ENCODE results near the gene CBLN3. TPM values are rescaled to one million over a fixed set of nuclear protein-coding genes. Genes with fewer than 3 reads are reported as not detected.

The CBLN3 gene
- total RNA-seq, 1 experiment from 2014 or later: 1.4 TPM

DNA sequence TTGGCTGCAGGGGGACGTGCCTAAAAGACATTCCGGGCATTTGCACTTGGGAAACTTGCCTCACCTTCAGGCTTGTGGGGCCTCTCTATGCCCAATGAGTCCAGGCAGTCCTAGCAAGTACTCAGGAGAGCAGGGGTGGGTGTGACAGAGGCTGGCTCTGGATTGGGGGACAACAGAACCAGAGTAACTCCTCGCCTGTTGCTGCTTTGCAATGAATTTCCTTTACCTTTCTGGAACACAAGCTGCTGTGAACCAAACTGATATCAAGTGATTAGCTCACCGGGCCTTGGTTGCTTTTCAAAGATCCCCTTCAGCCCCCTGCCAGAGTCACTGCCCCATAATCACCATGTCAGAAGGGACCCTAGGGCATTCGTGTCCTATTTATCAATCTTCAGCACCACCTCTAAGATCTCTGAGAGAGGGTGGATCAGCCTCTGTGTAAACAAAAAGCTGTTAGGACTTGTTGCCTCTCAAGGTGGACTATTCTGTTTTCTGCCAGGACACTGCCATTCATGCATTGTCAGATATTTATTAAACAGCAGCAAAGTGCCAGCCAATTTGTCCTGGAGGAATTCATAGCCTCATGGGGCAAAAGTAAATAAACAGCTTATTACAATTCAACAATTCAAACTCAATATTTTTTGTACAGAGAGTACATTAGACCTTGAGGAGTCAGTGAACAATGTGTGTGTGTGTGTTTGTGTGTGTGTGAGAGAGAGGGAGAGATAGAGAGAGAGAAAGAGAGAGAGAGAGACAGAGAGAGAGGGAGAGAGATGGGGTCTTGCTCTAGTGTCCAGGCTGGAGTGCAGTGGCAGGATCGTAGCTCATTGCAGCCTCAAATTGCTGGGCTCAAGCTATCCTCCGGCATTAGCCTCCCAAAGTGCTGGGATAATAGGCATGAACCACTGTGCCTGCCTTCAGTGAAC is 50.2 kb downstream of the CBLN3 start:
- DNase-seq: no peak
- ChIA-PET POLR2A (no interaction called here), CTCF (interaction anchor here (0.5 to 0.8 kb wide), 2 partner anchors 19 to 53 kb away, joined by 3 to 5 read pairs; partner anchors contain the start of gene NYNRIN)
- Histone ChIP-seq H3K36me3 (ENCODE audit: control insufficient read depth, insufficient read depth, low read length) (no peaks in the 10 kb centered on the region), H3K9me3 (no peaks in the 10 kb centered on the region), H3K4me1 (no peaks in the 10 kb centered on the region), H3K4me3 (ENCODE audit: low read depth, low read length) (no peak overlapping the region), H3K27me3 (replicated peaks; ENCODE audit: control insufficient read depth, insufficient read depth, low read length) (no peaks in the 10 kb centered on the region)
- Mint-ChIP-seq H3K4me1 (ENCODE audit: low read depth, unreplicated experiment) (no peaks in the 10 kb centered on the region), H3K36me3 (ENCODE audit: insufficient read depth, unreplicated experiment) (no peaks in the 10 kb centered on the region), H3K27ac (ENCODE audit: unreplicated experiment) (no peak overlapping the region), H3K27me3 (ENCODE audit: insufficient read depth, unreplicated experiment) (no peaks in the 10 kb centered on the region), H3K9me3 (ENCODE audit: unreplicated experiment) (no peaks in the 10 kb centered on the region), H3K4me3 (ENCODE audit: unreplicated experiment) (no peak overlapping the region)
- intact Hi-C loops (cut with micrococcal nuclease; ENCODE audit: unreplicated experiment): no loop called here
- BruUV-seq (replicated peaks): no TSS peak
- TF ChIP-seq, protein P1, sequence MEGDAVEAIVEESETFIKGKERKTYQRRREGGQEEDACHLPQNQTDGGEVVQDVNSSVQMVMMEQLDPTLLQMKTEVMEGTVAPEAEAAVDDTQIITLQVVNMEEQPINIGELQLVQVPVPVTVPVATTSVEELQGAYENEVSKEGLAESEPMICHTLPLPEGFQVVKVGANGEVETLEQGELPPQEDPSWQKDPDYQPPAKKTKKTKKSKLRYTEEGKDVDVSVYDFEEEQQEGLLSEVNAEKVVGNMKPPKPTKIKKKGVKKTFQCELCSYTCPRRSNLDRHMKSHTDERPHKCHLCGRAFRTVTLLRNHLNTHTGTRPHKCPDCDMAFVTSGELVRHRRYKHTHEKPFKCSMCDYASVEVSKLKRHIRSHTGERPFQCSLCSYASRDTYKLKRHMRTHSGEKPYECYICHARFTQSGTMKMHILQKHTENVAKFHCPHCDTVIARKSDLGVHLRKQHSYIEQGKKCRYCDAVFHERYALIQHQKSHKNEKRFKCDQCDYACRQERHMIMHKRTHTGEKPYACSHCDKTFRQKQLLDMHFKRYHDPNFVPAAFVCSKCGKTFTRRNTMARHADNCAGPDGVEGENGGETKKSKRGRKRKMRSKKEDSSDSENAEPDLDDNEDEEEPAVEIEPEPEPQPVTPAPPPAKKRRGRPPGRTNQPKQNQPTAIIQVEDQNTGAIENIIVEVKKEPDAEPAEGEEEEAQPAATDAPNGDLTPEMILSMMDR (IDR thresholded peaks at IDR 0.05; ENCODE audit: insufficient read depth in 1 of 2, low read depth in 1 of 2, low read length in 1 of 2, severe bottlenecking in 1 of 2, unreplicated experiment in 1 of 2): no peak

DNA sequence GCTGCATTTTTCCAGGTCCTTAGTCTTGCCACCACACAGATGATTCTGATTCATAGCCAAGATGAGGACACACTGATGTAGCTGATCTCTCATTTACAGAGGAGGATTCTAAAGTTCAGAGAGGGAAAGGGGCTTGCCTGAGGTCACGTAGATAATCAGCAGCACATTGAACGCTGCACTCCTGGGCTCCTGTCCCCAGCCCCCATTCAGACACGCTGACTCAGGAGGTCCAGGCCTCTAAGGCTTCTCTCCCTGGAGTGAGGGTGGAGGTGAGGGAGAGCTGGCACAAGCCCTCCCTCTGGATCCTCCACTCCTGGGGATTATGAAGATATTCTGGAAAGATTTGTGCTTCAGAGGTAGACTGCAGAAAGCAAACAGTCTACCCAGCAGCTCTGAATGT is 51.1 kb downstream of the CBLN3 start:
- Mint-ChIP-seq H3K4me3 (ENCODE audit: unreplicated experiment) (no peak overlapping the region), H3K27ac (ENCODE audit: unreplicated experiment) (no peak overlapping the region), H3K4me1 (ENCODE audit: low read depth, unreplicated experiment) (no peaks in the 10 kb centered on the region), H3K27me3 (ENCODE audit: insufficient read depth, unreplicated experiment) (no peaks in the 10 kb centered on the region), H3K36me3 (ENCODE audit: insufficient read depth, unreplicated experiment) (no peaks in the 10 kb centered on the region), H3K9me3 (ENCODE audit: unreplicated experiment) (no peaks in the 10 kb centered on the region)
- no peaks in the 10 kb centered on the region for H3K27me3 ChIP-seq (replicated peaks; ENCODE audit: control insufficient read depth, insufficient read depth, low read length)
- BruUV-seq (replicated peaks): no TSS peak
- no peaks in the 10 kb centered on the region for H3K36me3 ChIP-seq (ENCODE audit: control insufficient read depth, insufficient read depth, low read length)
- no peaks in the 10 kb centered on the region for H3K9me3 ChIP-seq
- POLR2A ChIA-PET: no interaction called here
- intact Hi-C loops (cut with micrococcal nuclease; ENCODE audit: unreplicated experiment): no loop called here
- TF ChIP-seq, protein P1 (IDR thresholded peaks at IDR 0.05; ENCODE audit: insufficient read depth in 1 of 2, low read depth in 1 of 2, low read length in 1 of 2, severe bottlenecking in 1 of 2, unreplicated experiment in 1 of 2): no peak
- CTCF ChIA-PET: interaction anchor here (0.8 kb wide), 1 partner anchor 54 kb away, joined by 3 read pairs; no protein-coding TSS in a partner anchor
- no peaks in the 10 kb centered on the region for H3K4me1 ChIP-seq
- no peak for DNase-seq
- H3K4me3 ChIP-seq (ENCODE audit: low read depth, low read length): no peak overlapping the region

DNA sequence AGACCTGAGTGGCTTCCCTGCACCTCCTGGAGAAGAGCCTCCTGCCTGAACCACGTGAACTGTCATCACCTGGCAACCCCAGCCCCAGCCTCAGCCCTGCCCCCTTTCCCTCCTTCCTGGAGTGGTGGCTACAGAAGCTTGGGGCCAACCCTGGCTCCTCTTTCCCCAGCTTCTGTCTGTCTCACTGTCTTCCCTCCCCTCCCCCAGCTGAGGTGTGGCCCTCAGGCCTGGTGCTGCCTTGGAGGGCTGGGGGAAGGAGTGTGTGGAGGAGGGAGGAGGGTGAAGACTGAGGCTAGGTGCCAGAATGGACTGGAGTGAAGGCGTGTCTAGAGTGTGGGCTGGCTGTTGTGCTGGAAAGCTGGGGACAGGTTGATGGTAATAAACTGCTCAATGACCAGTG is 51.8 kb downstream of the CBLN3 start:
- BruUV-seq (replicated peaks): no TSS peak
- CTCF ChIA-PET: interaction anchor here (0.6 kb wide), 1 partner anchor 71 kb away, joined by 3 read pairs; no protein-coding TSS in a partner anchor

More for the DNA sequence above, 51.8 kb downstream of the CBLN3 start:
- intact Hi-C loops (cut with micrococcal nuclease; ENCODE audit: unreplicated experiment): no loop called here
- Mint-ChIP-seq H3K4me3 (ENCODE audit: unreplicated experiment) (no peak overlapping the region), H3K9me3 (ENCODE audit: unreplicated experiment) (no peaks in the 10 kb centered on the region), H3K27ac (ENCODE audit: unreplicated experiment) (no peak overlapping the region), H3K36me3 (ENCODE audit: insufficient read depth, unreplicated experiment) (no peaks in the 10 kb centered on the region), H3K27me3 (ENCODE audit: insufficient read depth, unreplicated experiment) (no peaks in the 10 kb centered on the region), H3K4me1 (ENCODE audit: low read depth, unreplicated experiment) (no peaks in the 10 kb centered on the region)
- H3K4me1 ChIP-seq: no peaks in the 10 kb centered on the region
- H3K27me3 ChIP-seq (replicated peaks; ENCODE audit: control insufficient read depth, insufficient read depth, low read length): no peaks in the 10 kb centered on the region
- no peak for DNase-seq
- H3K9me3 ChIP-seq: no peaks in the 10 kb centered on the region
- POLR2A ChIA-PET: no interaction called here
- TF ChIP-seq, protein P1 (IDR thresholded peaks at IDR 0.05; ENCODE audit: insufficient read depth in 1 of 2, low read depth in 1 of 2, low read length in 1 of 2, severe bottlenecking in 1 of 2, unreplicated experiment in 1 of 2): no peak
- H3K36me3 ChIP-seq (ENCODE audit: control insufficient read depth, insufficient read depth, low read length): no peaks in the 10 kb centered on the region
- H3K4me3 ChIP-seq (ENCODE audit: low read depth, low read length): no peak overlapping the region

Data from Caco-2 (cell line).